22Rv1 (cell line): ENCODE data around the gene PLCB3.

Experiments used
- H3K27ac ChIP-seq: fragments of 450-650 bp; 2 replicates; pipeline ENCODE4 v1.5.1; 2017
- CTCF ChIP-seq: fragments of 450-650 bp; IDR thresholded peaks from 2 replicates; pipeline ENCODE4 v1.5.1; 2017; ENCODE audit warnings: mild to moderate bottlenecking
- ZFX ChIP-seq: fragments of 450-650 bp; IDR thresholded peaks from 2 replicates; pipeline ENCODE4 v1.6.1; 2017; ENCODE audit warnings: antibody characterized with exemption, borderline replicate concordance

Gene PLCB3

GRCh38 chr11:64265176-64266160, 14.1 kb downstream of the PLCB3 start:
- no peak for TF ChIP-seq ZFX
- no peak overlapping the region for H3K27ac ChIP-seq

- H3K27ac ChIP-seq: peak overlapping the region; percentile 99
Measured at GRCh38 chr11:64266339-64266738, 15.0 kb downstream of the PLCB3 start.

GRCh38 chr11:64267207-64267945, 16.0 kb downstream of the PLCB3 start:
- H3K27ac ChIP-seq: peak overlapping the region; percentile 99

More at GRCh38 chr11:64266339-64266738, 15.0 kb downstream of the PLCB3 start:
- TF ChIP-seq CTCF (no peak), ZFX (no peak)

GRCh38 chr11:64268025-64268892, 16.9 kb downstream of the PLCB3 start:
- TF ChIP-seq ZFX: no peak
- TF ChIP-seq CTCF: no peak
- H3K27ac ChIP-seq: peak overlapping the region; percentile 99

More at GRCh38 chr11:64267207-64267945, 16.0 kb downstream of the PLCB3 start:
- no peak for TF ChIP-seq CTCF
- TF ChIP-seq ZFX: no peak

GRCh38 chr11:64268893-64269539, 17.7 kb downstream of the PLCB3 start:
- peak overlapping the region; percentile 99 for H3K27ac ChIP-seq
- no peak for TF ChIP-seq ZFX
- peak; percentile 17; the same call in 1 of the 2 replicates for TF ChIP-seq CTCF

- no peak for TF ChIP-seq CTCF
- TF ChIP-seq ZFX: no peak
- H3K27ac ChIP-seq: peak overlapping the region; percentile 99
Measured at GRCh38 chr11:64269540-64270220, 18.4 kb downstream of the PLCB3 start.
